GM12873 (cell line): ENCODE measurements around the gene EPN1.

Experiments
- CTCF ChIP-seq: IDR thresholded peaks from 2 replicates; pipeline ENCODE4 v1.5.1; 2012; ENCODE audit warnings: low read depth, mild to moderate bottlenecking, moderate library complexity, low read length, control low read depth; ENCODE audit not compliant: insufficient read depth; ENCODE audit errors: missing control alignments

Gene EPN1

GRCh38 chr19:55693336-55693974 is 18.4 kb downstream of the EPN1 start:
- TF ChIP-seq CTCF: no peak

DNA sequence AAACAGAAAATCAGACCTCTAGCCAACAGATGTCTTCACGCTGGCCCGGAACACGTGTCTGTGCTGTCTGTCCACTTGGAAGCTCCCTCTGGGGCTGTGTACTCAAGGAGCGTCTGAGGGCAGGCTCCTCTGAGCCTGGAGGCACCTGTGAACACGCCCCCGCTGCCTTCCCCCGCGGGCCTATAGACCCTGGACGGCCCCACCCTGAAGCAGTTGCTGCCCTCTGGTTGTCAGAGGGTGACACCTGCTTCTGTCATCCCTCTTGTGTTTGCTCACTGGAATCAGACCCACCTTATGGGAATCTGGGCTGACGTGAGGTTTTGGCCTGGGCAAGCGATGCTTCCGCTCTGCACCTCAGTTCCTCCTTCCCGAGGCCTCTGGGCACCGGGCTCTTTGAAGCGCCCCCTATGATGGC is 19.2 kb downstream of the EPN1 start:
- no peak for TF ChIP-seq CTCF

DNA sequence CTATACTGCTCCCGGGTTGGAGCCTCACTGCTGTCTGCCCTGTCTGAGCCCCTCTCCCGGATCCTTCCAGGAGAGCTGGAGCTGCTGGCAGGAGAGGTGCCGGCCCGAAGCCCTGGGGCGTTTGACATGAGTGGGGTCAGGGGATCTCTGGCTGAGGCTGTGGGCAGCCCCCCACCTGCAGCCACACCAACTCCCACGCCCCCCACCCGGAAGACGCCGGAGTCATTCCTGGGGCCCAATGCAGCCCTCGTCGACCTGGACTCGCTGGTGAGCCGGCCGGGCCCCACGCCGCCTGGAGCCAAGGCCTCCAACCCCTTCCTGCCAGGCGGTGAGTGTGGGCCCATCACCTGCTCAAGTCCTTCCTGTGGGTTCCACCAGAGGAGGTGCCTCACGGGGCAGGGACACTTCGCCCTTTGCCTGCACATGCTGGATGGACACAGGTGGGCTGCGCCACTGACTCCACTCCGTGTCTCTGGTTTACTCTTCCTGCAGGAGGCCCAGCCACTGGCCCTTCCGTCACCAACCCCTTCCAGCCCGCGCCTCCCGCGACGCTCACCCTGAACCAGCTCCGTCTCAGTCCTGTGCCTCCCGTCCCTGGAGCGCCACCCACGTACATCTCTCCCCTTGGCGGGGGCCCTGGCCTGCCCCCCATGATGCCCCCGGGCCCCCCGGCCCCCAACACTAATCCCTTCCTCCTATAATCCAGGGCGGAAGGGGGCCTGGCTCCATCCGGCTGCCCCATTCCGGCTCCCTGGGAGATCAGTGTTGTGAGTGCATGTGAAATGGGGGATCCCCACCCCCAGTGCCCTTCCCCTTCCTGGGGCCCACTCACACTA is 19.8 kb downstream of the EPN1 start:
- no peak for TF ChIP-seq CTCF

- TF ChIP-seq CTCF: no peak
Measured at GRCh38 chr19:55695511-55696290, 20.7 kb downstream of the EPN1 start.

GRCh38 chr19:55696301-55697068 is 21.5 kb downstream of the EPN1 start:
- no peak for TF ChIP-seq CTCF

- no peak for TF ChIP-seq CTCF
Measured at GRCh38 chr19:55697069-55697440, 22.0 kb downstream of the EPN1 start.
